HL-60/S4 (cell line): ENCODE data around the gene IKBIP.
"Not testable (repeated sequence)": the region's sequence is repeated elsewhere in the genome, so short reads cannot be mapped to it uniquely, and the experiment has no call there.

Experiments
- in situ Hi-C: fragments of 300-500 bp; cut with MboI; formaldehyde crosslinking; loops from 2 replicates; pipeline ENCODE4 v1.14.3; 2022; ENCODE audit warnings: low sequenced_read_pairs

Gene IKBIP

GRCh38 chr12:98638009-98638408, 6.6 kb downstream of the IKBIP start:
- in situ Hi-C loops = no loop called here

DNA sequence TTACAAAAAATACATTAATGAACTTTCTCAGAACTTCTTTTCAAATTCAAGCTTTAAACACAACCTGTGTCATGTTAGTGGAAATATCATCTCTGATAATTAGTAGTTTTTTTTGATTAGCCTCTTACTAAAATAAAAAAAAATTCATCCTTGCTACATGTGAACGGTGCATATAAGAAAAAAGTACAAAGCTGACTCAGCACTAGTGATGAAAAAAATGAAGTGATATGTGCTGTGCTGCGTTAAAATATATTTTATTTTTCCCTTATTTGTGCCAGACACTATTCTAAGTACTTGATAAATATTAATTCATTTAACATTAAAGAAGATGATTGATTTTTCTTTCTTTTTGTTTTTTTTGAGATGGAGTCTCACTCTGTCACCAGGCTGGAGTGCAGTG, 7.5 kb downstream of the IKBIP start:
- in situ Hi-C loops = no loop called here

- in situ Hi-C loops = no loop called here
These were observed 8.8 kb downstream of the IKBIP start for GRCh38 chr12:98635657-98636323.

DNA sequence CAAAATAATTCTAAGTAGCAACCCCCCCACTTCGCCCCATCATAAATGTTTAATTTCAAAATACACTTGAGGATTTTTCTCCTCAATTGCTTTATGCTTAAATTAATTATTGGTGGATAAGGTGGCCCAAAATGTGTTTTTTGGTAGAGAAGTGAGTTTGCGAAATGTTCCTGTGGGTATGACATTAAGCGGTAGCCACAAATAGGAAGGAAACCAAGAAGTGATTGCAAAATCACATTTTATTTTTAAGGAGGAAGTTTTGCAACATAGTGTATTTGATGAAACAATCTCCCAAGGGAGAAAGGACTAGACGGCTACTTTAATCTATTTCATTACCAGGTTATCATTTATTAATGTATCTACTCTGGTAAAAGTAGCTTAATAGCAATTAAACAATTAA, 25.6 kb downstream of the IKBIP start:
- in situ Hi-C loops = no loop called here

- in situ Hi-C loops = no loop called here
These were observed 31.8 kb downstream of the IKBIP start for GRCh38 chr12:98612696-98613334.

DNA sequence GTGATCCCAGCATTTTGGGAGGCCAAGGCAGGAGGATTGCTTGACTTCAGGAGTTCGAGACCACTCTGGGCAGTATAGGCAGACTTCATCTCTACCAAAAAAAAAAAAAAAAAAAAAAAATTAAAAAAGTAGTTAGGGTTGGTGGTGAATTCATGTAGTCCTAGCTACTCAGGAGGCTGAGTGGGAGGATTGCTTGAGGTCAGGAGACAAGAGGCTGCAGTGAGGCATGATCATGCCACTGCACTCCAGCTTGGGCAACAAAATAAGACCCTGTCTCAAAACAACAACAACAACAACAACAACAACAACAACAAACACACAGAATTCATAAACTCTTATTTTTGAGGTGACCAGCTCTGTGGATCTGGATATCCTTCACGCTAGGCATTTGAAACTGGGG, 34.0 kb downstream of the IKBIP start:
- in situ Hi-C loops = no loop called here

DNA sequence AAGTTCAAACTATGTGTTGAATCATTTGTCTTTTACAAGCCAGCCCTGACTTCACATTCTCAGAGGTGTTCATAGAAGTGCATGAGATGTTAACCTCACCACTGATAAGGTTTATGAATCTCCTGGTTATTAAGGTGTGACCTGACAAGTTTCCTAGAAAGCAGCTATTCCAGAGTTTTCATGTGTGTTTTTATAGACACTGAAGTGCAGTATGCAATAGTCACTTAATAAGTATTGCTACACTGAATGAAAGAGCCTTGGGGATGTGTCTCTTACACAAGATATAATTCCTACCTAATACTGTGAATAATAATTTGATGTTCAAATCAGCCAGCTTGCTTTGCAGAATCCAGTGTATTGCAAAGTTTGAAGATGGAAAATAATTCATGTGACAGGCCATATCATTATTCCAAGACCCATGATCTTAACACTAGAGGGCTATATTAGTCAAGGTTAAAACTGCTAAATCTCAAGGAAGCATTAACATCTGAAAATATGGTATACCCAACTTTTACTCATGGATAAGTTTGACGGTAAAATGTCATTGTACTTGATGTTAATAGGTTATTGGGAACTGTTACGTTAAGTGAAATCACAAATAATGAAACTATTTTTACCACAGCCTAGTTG, 38.1 kb downstream of the IKBIP start:
- in situ Hi-C loops = no loop called here

- in situ Hi-C loops = no loop called here
These were observed 42.7 kb downstream of the IKBIP start for GRCh38 chr12:98601924-98602323.

DNA sequence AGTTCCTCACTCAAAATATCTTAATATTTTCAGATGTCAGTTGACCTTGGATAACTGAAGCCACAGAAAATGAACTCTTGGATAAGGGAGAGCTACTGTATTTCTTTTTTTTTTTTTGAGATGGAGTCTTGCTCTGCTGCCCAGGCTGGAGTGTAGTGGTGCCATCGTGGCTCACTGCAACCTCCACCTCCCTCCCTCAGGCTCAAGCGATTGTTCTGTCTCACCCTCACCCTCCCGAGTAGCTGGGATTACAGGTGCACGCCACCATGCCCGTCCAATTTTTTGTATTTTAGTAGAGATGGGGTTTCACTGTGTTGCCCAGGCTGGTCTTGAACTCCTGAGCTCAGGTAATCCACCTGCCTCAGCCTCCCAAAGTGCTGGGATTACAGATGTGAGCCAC, 47.3 kb downstream of the IKBIP start:
- in situ Hi-C loops = not testable (repeated sequence)

DNA sequence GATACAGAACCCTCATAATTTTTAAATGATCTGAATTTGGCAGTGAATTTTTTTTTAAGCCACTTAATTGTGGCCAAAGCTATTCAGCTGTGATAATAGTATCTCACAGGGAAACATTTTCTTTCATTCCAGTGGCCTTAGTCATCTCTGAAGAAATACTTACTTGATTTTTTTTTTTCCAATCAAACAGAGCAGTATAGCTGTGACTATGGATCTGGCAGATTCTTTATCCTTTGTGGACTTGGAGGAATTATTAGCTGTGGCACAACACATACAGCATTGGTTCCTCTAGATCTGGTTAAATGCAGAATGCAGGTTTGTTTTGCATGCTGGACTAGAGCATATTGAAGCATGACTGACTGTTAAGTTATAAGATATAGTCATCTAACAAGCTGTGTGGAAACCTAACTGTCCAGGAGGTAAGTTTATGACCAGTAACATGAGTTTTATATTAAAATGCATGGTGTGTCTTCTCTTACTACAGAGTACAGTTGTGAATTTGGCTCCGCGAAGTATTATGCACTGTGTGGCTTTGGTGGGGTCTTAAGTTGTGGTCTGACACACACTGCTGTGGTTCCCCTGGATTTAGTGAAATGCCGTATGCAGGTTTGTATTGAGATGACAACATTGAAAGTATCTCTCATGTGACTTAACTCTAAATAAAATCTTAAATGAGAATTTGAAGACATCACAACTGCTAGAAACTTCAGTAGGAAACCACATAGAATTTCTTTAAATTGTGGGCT, 49.2 kb downstream of the IKBIP start:
- in situ Hi-C loops = no loop called here

- in situ Hi-C loops = no loop called here
These were observed 50.3 kb downstream of the IKBIP start for GRCh38 chr12:98594050-98594835.

DNA sequence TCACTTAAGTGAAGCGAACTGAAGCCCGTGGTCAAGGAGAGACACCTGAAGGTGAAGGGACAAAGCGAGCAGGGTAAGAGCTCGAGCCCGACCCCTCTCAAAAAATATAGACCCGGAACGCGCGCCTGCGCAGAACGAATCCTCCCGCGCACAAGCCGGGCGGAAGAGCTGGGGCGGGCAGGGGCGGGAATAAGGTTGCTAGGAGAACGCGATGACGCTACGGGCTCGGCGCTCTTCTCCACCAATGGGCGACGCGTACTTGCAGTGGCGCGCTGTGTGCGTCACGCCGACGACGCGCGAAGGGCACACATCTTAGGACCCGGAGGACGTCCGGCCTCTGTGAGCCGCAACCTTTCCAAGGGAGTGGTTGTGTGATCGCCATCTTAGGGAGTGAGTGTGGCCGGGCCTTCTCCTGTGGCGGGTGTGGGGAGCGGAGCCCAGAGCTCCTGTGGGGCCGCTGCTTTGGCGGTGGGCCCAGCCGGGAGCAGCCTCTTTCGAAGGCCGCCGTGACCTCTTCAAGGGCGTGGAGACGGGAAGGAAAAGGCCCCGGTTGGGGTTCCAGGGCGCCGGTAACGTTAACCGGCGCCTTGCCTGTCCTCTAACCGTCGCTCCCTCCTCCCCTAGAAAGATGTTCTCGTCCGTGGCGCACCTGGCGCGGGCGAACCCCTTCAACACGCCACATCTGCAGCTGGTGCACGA, 51.1 kb downstream of the IKBIP start, which contains the start of gene SLC25A3:
Gene SLC25A3, plus strand, starts transcription at position 336 of the 699 bp plus-strand sequence. Its CDS starts 293 bp downstream, at position 629.
- in situ Hi-C loops = no loop called here

DNA sequence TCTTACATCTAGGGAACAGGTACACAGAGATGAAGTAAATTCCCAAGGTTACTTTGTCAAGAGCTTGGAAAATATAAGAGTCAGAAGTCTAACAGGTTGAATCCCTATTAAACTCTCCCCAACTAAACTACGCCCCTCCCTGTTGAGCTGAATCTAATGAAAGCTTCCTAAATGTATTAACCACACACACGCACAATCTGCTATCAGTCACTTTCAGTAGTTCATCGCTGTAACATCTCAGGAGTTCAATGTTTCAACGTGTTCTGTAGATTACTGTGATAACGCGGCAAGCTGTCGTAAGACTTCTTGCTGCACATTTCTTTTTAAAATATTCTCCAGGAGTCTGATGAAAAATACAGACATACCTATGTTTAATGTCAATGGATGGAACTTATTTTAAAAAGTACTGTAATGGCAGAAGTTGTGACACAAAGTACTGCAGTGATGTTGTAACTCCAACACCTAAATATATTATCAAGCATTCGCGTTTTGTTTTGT, 51.7 kb downstream of the IKBIP start:
- in situ Hi-C loops = no loop called here

DNA sequence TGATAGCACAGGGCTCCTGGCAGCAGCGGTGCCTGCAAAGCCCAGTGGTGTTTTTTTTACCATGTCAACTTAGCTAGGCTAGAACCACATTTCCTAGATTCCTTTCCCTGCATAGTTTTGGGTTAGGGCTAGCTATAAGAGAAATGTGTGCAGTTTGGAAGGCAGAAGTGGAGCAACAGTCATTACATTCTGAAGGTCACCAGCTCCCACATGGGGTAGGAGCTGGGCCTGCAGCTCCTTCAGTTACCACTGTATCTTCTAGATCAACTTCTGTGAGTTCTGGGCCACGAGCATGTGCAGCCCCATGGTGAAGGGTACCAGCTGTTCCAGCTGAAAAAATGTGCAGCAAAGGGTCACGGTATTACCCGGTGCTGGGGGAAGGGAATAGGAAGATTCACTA, 53.4 kb downstream of the IKBIP start:
- in situ Hi-C loops = no loop called here

DNA sequence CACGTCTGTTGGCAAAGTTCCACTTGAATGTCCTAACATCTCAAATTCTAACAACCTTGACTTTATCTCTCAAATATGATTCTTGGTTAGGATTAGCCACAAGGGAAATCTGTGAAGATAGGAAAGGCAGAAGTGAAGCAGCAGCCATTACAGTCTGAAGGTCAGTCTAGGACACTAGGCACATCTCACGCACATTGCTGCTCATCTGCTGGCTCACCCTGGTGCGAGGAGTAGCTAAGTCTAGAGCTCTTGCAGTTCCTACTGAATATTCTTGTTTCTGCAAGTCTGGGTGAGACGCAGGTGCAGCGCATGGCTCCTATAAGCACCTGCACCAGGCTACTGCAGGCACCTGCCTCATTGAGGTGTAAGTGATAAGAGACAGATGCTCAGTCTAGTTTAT, 57.5 kb downstream of the IKBIP start:
- in situ Hi-C loops = no loop called here

- in situ Hi-C loops = no loop called here
These were observed 62.5 kb downstream of the IKBIP start for GRCh38 chr12:98582093-98582492.

- in situ Hi-C loops = no loop called here
These were observed 63.5 kb downstream of the IKBIP start for GRCh38 chr12:98581101-98581500.

DNA sequence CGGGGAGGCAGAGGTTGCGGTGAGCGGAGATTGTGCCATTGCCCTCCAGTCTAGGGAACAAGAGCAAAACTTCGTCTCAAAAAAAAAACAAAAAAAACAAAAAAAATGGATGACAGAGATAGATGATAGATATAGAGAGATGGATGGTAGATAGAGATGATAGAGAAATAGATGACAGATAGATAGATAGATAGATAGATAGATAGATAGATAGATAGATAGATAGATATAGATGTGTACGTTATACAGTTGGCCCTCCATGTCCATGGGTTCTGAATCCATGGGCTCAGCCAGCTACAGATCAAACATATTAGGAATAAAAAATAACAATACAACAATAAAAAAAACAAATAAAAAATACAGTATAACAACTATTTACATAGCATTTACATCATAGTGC, 63.9 kb downstream of the IKBIP start:
- in situ Hi-C loops = no loop called here

DNA sequence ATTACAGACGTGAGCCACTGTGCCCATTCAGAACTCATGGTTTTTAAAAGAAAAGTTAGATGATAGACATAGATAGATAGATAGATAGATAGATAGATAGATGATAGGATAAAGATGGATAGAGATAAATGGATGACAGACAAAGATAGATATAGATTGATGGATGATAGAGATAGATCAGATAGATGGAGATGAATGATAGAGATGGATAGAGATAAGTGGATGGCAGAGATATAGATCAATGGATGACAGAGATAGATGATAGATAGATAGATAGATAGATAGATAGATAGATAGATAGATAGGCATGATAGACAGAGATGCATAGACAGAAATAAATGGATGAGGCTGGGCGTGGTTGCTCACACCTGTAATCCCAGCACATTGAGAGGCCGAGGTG, 64.8 kb downstream of the IKBIP start:
- in situ Hi-C loops = no loop called here

- in situ Hi-C loops = no loop called here
These were observed 65.2 kb downstream of the IKBIP start for GRCh38 chr12:98579347-98579746.
